A673 (cell line): ENCODE results near the gene CCND2.

Source experiments
- EZH2 ChIP-seq: fragments of 200-600 bp; sonication (generic); IDR thresholded peaks from 2 replicates; pipeline ENCODE4 v1.6.1; 2017; ENCODE audit warnings: borderline replicate concordance, low read depth, mild to moderate bottlenecking, mixed read lengths, antibody characterized with exemption, low read length; ENCODE audit not compliant: poor library complexity, severe bottlenecking
- TF ChIP-seq, protein P1 (sequence below): fragments of 300-800, 200-600 bp; sonication (generic); conservative IDR thresholded peaks from 2 replicates; pipeline ENCODE4 v1.5.1; 2017; ENCODE audit warnings: low read depth, mild to moderate bottlenecking, antibody characterized with exemption, low read length, moderate library complexity, mixed read lengths

- TF ChIP-seq, protein P1, sequence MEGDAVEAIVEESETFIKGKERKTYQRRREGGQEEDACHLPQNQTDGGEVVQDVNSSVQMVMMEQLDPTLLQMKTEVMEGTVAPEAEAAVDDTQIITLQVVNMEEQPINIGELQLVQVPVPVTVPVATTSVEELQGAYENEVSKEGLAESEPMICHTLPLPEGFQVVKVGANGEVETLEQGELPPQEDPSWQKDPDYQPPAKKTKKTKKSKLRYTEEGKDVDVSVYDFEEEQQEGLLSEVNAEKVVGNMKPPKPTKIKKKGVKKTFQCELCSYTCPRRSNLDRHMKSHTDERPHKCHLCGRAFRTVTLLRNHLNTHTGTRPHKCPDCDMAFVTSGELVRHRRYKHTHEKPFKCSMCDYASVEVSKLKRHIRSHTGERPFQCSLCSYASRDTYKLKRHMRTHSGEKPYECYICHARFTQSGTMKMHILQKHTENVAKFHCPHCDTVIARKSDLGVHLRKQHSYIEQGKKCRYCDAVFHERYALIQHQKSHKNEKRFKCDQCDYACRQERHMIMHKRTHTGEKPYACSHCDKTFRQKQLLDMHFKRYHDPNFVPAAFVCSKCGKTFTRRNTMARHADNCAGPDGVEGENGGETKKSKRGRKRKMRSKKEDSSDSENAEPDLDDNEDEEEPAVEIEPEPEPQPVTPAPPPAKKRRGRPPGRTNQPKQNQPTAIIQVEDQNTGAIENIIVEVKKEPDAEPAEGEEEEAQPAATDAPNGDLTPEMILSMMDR, result no peak
- no peak for TF ChIP-seq EZH2
These were observed 31.0 kb upstream of the CCND2 start for GRCh38 chr12:4242595-4242994.
